Kidney (tissue), 2 donors: ENCODE measurements around the gene RNF212B. TPM values are rescaled to one million over a fixed set of nuclear protein-coding genes. Genes with fewer than 3 reads are reported as not detected.

Source experiments
- polyA plus RNA-seq: library from polyadenylated mRNA; stranded (reverse); fragments of 350-450 nt; fragmentation: Illumina TruSeq; extraction: RNeasy Lipid Tissue Mini Kit (QIAGEN cat#74804); gene quantifications from one replicate; pipeline ENCODE4 v1.2.3, GENCODE V29; 2014; ENCODE audit warnings: low read depth, low replicate concordance; ENCODE audit not compliant: insufficient read depth
- total RNA-seq: library from RNA; stranded (reverse); fragmentation: NEBNext Ultra II Directional; extraction: Animal tissue kit (Norgen Biotek cat#: 25700); gene quantifications from one replicate; pipeline ENCODE4 v1.2.1, GENCODE V29; 2021
- donor health status: DM: yes; HTN: yes; CAD: no.

The RNF212B gene
- total and polyA plus RNA-seq, 2 donors from 2014 or later = 2.8 TPM; not detected in 1

Other genes starting within 250 kb of the RNF212B start
- gene C14orf93, start 227.8 kb upstream of the RNF212B start, total RNA-seq = 9.5 TPM
- 9.6 TPM for gene C14orf93, start 227.8 kb upstream of the RNF212B start, polyA plus RNA-seq
- gene PSMB5, start 203.0 kb upstream of the RNF212B start, total RNA-seq = 87.1 TPM
- gene PSMB5, start 203.0 kb upstream of the RNF212B start, polyA plus RNA-seq = 190 TPM
- not detected for gene PSMB11, start 195.7 kb upstream of the RNF212B start, total RNA-seq
- not detected for gene PSMB11, start 195.7 kb upstream of the RNF212B start, polyA plus RNA-seq
- 5.1 TPM for gene CDH24, start 180.4 kb upstream of the RNF212B start, total RNA-seq
- 5.4 TPM for gene CDH24, start 180.4 kb upstream of the RNF212B start, polyA plus RNA-seq
- 150 TPM for gene ACIN1, start 142.8 kb upstream of the RNF212B start, total RNA-seq
- gene ACIN1, start 142.8 kb upstream of the RNF212B start, polyA plus RNA-seq = 54.9 TPM
- 42.8 TPM for gene C14orf119, start 142.4 kb upstream of the RNF212B start, total RNA-seq
- 56.6 TPM for gene C14orf119, start 142.4 kb upstream of the RNF212B start, polyA plus RNA-seq
- not detected for gene CIROP, start 132.9 kb upstream of the RNF212B start, total RNA-seq
- gene CIROP, start 132.9 kb upstream of the RNF212B start, polyA plus RNA-seq = not detected
- gene CEBPE, start 118.7 kb upstream of the RNF212B start, total RNA-seq = not detected
- gene CEBPE, start 118.7 kb upstream of the RNF212B start, polyA plus RNA-seq = not detected
- 22.9 TPM for gene SLC7A8, start 54.3 kb upstream of the RNF212B start, total RNA-seq
- 210 TPM for gene SLC7A8, start 54.3 kb upstream of the RNF212B start, polyA plus RNA-seq
- 14.8 TPM for gene HOMEZ, start 48.2 kb downstream of the RNF212B start, total RNA-seq
- 18.5 TPM for gene HOMEZ, start 48.2 kb downstream of the RNF212B start, polyA plus RNA-seq
- 17.3 TPM for gene PPP1R3E, start 64.9 kb downstream of the RNF212B start, total RNA-seq
- 22.8 TPM for gene PPP1R3E, start 64.9 kb downstream of the RNF212B start, polyA plus RNA-seq
- 43.6 TPM for gene BCL2L2, start 68.9 kb downstream of the RNF212B start, total RNA-seq
- 35.6 TPM for gene BCL2L2, start 68.9 kb downstream of the RNF212B start, polyA plus RNA-seq
- 145 TPM for gene PABPN1, start 83.5 kb downstream of the RNF212B start, total RNA-seq
- gene PABPN1, start 83.5 kb downstream of the RNF212B start, polyA plus RNA-seq = 140 TPM
- 35.3 TPM for gene SLC22A17, start 115.0 kb downstream of the RNF212B start, total RNA-seq
- 61.2 TPM for gene SLC22A17, start 115.0 kb downstream of the RNF212B start, polyA plus RNA-seq
- 5.5 TPM for gene EFS, start 127.2 kb downstream of the RNF212B start, total RNA-seq
- gene EFS, start 127.2 kb downstream of the RNF212B start, polyA plus RNA-seq = 5.6 TPM
- not detected for gene IL25, start 134.9 kb downstream of the RNF212B start, total RNA-seq
- not detected for gene IL25, start 134.9 kb downstream of the RNF212B start, polyA plus RNA-seq
- gene CMTM5, start 139.1 kb downstream of the RNF212B start, total RNA-seq = 0.54 TPM
- gene CMTM5, start 139.1 kb downstream of the RNF212B start, polyA plus RNA-seq = 1.1 TPM
- 0.03 TPM for gene MYH6, start 170.3 kb downstream of the RNF212B start, total RNA-seq
- 0.13 TPM for gene MYH6, start 170.3 kb downstream of the RNF212B start, polyA plus RNA-seq
- gene MYH7, start 197.7 kb downstream of the RNF212B start, total RNA-seq = 0.06 TPM
- 1.6 TPM for gene MYH7, start 197.7 kb downstream of the RNF212B start, polyA plus RNA-seq
- gene NGDN, start 231.8 kb downstream of the RNF212B start, total RNA-seq = 35.6 TPM
- 37.6 TPM for gene NGDN, start 231.8 kb downstream of the RNF212B start, polyA plus RNA-seq